Endothelial cell (in vitro differentiated cells): ENCODE results near the gene ABHD12B. TPM values are rescaled to one million over a fixed set of nuclear protein-coding genes. Genes with fewer than 3 reads are reported as not detected.

ENCODE experiments used
- DNase-seq: peaks from one replicate; pipeline ENCODE4 v3.0.0; 2021; ENCODE audit warnings: low spot score
- H3K27ac Mint-ChIP-seq: one replicate; pipeline ENCODE4 v1.8.0; 2021; ENCODE audit warnings: mixed read lengths, inconsistent platforms; ENCODE audit not compliant: unreplicated experiment
- H3K27me3 Mint-ChIP-seq: one replicate; pipeline ENCODE4 v1.8.0; 2021; ENCODE audit warnings: mild to moderate bottlenecking, moderate library complexity, mixed read lengths, inconsistent platforms; ENCODE audit not compliant: unreplicated experiment
- H3K36me3 Mint-ChIP-seq: one replicate; pipeline ENCODE4 v1.8.0; 2021; ENCODE audit warnings: mild to moderate bottlenecking, low read depth, mixed read lengths, inconsistent platforms; ENCODE audit not compliant: unreplicated experiment
- H3K4me1 Mint-ChIP-seq: one replicate; pipeline ENCODE4 v1.8.0; 2021; ENCODE audit warnings: mild to moderate bottlenecking, mixed read lengths, inconsistent platforms; ENCODE audit not compliant: unreplicated experiment
- H3K4me3 Mint-ChIP-seq: one replicate; pipeline ENCODE4 v1.8.0; 2021; ENCODE audit warnings: mild to moderate bottlenecking, mixed read lengths, inconsistent platforms; ENCODE audit not compliant: unreplicated experiment
- H3K9me3 Mint-ChIP-seq: one replicate; pipeline ENCODE4 v1.8.0; 2021; ENCODE audit warnings: mixed read lengths, inconsistent platforms; ENCODE audit not compliant: unreplicated experiment
- total RNA-seq: library from RNA; stranded (reverse); fragmentation: NEBNext Ultra II Directional; extraction: Animal tissue kit (Norgen Biotek cat#: 25700); gene quantifications from one replicate; pipeline ENCODE4 v1.2.1, GENCODE V29; 2021; ENCODE audit not compliant: unreplicated experiment
- TF ChIP-seq, protein P1 (sequence below): fragments of 200-600 bp; sonication (generic); IDR thresholded peaks from one replicate; pipeline ENCODE4 v1.5.0; 2021; ENCODE audit warnings: antibody characterized with exemption; ENCODE audit not compliant: unreplicated experiment

Gene ABHD12B
- total RNA-seq, 1 donor from 2014 or later: 2.7 TPM

DNA sequence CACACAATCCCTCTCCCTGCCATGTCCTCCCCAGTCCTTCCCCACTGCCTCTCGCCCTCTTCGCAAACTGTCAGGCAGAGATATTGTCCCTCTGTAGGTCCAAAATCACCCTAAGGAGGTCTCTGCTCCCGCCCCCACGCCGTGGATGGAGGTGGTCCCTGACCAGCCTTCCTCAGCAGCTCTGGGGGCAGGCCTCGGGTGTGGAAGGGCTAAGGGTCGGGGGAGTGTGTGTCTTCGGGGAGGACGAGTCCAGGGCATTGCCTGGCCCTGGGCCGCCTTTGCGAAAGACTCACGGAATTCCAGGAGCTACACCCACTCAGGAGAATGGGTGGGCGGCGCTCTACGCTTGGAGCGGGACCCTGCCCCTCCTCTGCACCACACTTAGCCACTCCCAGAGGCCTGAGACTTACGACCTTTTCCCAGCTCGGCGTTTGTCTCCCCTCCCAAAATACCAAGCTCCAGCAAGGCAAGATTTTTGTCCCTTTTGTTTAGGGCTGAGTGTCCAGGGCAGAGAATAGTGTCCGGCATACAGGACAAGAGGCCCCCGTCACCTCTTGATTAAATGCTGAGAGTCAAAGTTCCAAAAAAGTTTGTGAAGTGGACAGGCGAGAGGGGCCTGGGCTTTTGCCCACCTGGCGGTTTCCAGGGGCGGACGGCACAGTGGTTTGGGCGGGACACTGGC, 71.5 kb downstream of the ABHD12B start:
- DNase-seq: peak; percentile 51
- no peaks in the 10 kb centered on the region for H3K9me3 Mint-ChIP-seq
- H3K27ac Mint-ChIP-seq: no peak overlapping the region
- peak overlapping the region; percentile 93 for H3K4me3 Mint-ChIP-seq
- H3K4me1 Mint-ChIP-seq: peaks cover 7% of the 10 kb centered on the region
- TF ChIP-seq, protein P1, sequence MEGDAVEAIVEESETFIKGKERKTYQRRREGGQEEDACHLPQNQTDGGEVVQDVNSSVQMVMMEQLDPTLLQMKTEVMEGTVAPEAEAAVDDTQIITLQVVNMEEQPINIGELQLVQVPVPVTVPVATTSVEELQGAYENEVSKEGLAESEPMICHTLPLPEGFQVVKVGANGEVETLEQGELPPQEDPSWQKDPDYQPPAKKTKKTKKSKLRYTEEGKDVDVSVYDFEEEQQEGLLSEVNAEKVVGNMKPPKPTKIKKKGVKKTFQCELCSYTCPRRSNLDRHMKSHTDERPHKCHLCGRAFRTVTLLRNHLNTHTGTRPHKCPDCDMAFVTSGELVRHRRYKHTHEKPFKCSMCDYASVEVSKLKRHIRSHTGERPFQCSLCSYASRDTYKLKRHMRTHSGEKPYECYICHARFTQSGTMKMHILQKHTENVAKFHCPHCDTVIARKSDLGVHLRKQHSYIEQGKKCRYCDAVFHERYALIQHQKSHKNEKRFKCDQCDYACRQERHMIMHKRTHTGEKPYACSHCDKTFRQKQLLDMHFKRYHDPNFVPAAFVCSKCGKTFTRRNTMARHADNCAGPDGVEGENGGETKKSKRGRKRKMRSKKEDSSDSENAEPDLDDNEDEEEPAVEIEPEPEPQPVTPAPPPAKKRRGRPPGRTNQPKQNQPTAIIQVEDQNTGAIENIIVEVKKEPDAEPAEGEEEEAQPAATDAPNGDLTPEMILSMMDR: no peak
- peaks cover 4% of the 10 kb centered on the region for H3K36me3 Mint-ChIP-seq
- H3K27me3 Mint-ChIP-seq: peaks cover 8% of the 10 kb centered on the region

DNA sequence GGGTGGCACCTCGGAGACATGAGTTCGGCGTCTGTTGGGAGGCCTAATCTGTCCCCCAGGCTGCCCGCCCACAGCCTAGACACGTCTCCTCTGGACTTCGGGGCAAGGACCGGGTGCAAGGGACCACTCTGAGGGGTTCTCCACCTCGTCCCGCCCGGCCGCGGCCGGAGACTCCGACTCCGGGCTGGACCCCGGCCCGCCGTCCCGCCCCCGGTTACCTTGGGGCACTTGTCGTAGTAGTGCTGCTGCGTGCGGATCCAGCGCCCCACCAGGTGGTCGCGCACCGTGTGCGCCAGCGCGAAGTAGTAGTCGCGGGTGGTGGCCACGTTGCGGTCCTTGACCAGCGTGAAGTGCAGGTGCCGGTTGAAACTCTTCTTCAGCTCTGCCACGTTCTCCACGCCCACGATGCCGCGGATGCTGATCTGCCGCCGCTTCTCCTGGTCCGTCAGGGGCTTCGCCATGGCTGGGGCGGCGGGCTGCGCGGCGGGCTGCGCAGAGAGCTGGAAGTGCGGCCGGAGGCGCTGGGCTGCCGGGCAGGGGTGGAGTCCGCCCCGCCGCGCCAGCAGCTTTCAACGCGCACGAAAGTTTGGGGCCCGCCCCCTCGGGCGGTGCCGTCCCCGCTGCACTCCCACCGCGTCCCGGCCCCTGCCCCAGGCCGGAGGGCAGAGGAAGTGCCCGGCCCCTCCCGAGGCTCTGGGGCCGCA, 72.2 kb downstream of the ABHD12B start, which contains the start of gene PYGL:
Gene PYGL, minus strand, starts transcription at position 541 of the 704 bp plus-strand sequence. Its CDS starts 80 bp downstream, at position 461.
- H3K4me1 Mint-ChIP-seq: peaks cover 7% of the 10 kb centered on the region
- H3K9me3 Mint-ChIP-seq: no peaks in the 10 kb centered on the region
- peak within 1 kb of the TSS; percentile 61 for H3K27ac Mint-ChIP-seq
- peak within 1 kb of the TSS; percentile 95 for H3K4me3 Mint-ChIP-seq
- peak; percentile 70 for DNase-seq
- peaks cover 8% of the 10 kb centered on the region for H3K27me3 Mint-ChIP-seq
- H3K36me3 Mint-ChIP-seq: peaks cover 4% of the 10 kb centered on the region
- TF ChIP-seq, protein P1: no peak

DNA sequence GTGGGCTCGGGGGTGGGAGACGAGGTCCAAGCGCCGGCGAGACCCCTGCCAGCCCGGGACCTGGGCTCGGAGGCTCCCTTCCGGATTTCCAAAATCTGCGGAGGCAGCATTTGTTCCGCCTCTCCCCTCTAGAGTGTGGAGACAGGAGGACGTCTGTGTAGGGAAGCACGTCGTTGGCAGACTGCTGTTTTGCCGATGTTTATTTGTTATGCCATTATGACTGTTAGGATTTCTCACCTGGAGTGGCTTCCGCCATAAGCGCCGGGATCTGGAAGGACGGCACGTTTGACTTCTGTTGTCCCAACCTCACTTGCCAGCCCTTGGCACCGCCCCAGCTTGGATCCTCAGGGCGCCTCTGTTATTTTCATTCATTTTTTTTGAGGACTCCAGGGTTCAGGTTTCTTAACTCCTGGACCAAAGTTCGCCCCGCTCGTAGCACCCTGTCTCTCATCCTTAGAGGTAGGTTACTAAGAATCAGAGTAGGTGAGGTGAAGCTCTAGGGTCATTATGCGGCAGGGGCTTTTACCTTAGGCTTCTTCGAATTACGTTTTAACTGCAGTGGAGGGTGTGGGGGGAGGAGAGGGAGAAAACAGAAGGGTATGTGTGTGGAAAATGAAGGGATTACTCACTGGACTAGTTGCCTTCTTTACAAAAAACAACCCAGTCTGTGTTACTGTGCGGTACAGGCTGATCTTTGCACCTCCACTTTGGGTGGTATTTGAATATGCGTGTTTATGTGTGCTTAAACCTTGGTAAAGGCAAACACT, 73.0 kb downstream of the ABHD12B start:
- Mint-ChIP-seq H3K27me3 (peaks cover 8% of the 10 kb centered on the region), H3K4me1 (peaks cover 7% of the 10 kb centered on the region), H3K9me3 (no peaks in the 10 kb centered on the region), H3K4me3 (peak overlapping the region; percentile 95), H3K36me3 (peaks cover 4% of the 10 kb centered on the region), H3K27ac (peak overlapping the region; percentile 61)
- TF ChIP-seq, protein P1: no peak
- peak; percentile 6 for DNase-seq

DNA sequence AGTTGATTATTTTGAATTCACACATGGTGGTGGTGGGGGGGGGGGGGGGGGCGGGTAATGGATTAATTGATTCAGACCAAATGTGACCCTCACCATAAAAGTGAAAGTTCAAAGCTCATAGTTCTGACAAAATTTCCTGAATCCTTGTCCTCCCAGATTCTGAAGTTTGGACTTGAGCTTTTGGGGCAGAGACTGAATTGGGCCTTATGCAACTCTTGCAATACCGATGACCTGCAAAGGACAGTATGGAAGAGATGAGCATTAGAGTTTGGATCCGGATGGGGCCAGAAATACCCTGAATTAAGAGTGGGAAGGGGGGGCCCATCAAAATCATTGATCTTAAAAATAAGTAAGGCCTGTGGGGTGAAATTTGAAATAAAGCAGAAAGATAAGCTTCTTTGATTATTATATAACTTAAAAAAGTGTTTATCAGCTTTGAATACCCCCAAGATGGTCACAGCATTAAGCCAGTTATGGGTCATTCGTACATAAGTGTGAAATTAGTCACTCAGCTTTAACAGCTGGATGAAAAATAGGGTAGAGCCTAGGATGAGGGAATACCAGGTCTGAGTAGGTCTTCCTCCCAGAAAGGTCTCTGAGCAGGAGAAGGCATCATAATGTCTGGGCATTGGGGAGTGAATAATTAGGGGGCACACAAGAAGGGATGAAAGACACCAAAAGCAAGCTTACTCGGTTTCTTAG, 74.5 kb downstream of the ABHD12B start:
- Mint-ChIP-seq H3K27ac (no peak overlapping the region), H3K4me3 (no peak overlapping the region), H3K36me3 (peaks cover 4% of the 10 kb centered on the region), H3K27me3 (peaks cover 8% of the 10 kb centered on the region), H3K9me3 (no peaks in the 10 kb centered on the region), H3K4me1 (peaks cover 7% of the 10 kb centered on the region)
- DNase-seq: no peak
- TF ChIP-seq, protein P1: no peak
